Measurements from ENCODE around the gene NLGN4X.

Gene NLGN4X

GRCh38 chrX:6129195-6129594 lies 99.5 kb downstream of the NLGN4X start:
- Mint-ChIP-seq H3K4me3 (no peak overlapping the region), H3K27ac (no peak overlapping the region), H3K4me1 (ENCODE audit: low read depth in 2 of 2) (no peaks in the 10 kb centered on the region), H3K27me3 (no peaks in the 10 kb centered on the region), H3K9me3 (peaks cover 0 to 6% of the 10 kb centered on the region in 2 donors), H3K36me3 (ENCODE audit: insufficient read depth) (no peaks in the 10 kb centered on the region)
- DNase-seq (no peak), ATAC-seq (replicated peaks) (no peak)

GRCh38 chrX:6120329-6120728 lies 108.3 kb downstream of the NLGN4X start:
- no peak overlapping the region for H3K4me3 Mint-ChIP-seq
- no peak overlapping the region for H3K27ac Mint-ChIP-seq
- DNase-seq: no peak
- no peaks in the 10 kb centered on the region for H3K36me3 Mint-ChIP-seq (ENCODE audit: insufficient read depth)
- H3K4me1 Mint-ChIP-seq (ENCODE audit: low read depth in 2 of 2): no peaks in the 10 kb centered on the region
- peaks cover 6 to 13% of the 10 kb centered on the region in 2 donors for H3K9me3 Mint-ChIP-seq
- H3K27me3 Mint-ChIP-seq: no peaks in the 10 kb centered on the region
- ATAC-seq (replicated peaks): no peak

GRCh38 chrX:6095469-6095868 lies 133.2 kb downstream of the NLGN4X start:
- Mint-ChIP-seq H3K27ac (no peak overlapping the region), H3K4me1 (ENCODE audit: low read depth in 2 of 2) (no peaks in the 10 kb centered on the region)
- ATAC-seq (replicated peaks): no peak

GRCh38 chrX:6074532-6074931 lies 154.1 kb downstream of the NLGN4X start:
- Mint-ChIP-seq H3K4me3 (no peak overlapping the region), H3K4me1 (ENCODE audit: low read depth in 2 of 2) (no peaks in the 10 kb centered on the region), H3K27me3 (no peaks in the 10 kb centered on the region), H3K9me3 (peaks cover 12 to 25% of the 10 kb centered on the region in 2 donors), H3K27ac (no peak overlapping the region), H3K36me3 (ENCODE audit: insufficient read depth) (no peaks in the 10 kb centered on the region)
- DNase-seq (no peak), ATAC-seq (replicated peaks) (no peak)

More at GRCh38 chrX:6095469-6095868, 133.2 kb downstream of the NLGN4X start:
- Mint-ChIP-seq H3K27me3 (no peaks in the 10 kb centered on the region), H3K4me3 (no peak overlapping the region), H3K36me3 (ENCODE audit: insufficient read depth) (no peaks in the 10 kb centered on the region), H3K9me3 (no peaks in the 10 kb centered on the region)
- no peak for DNase-seq

- no peak for DNase-seq
- Mint-ChIP-seq H3K27me3 (no peaks in the 10 kb centered on the region), H3K27ac (no peak overlapping the region), H3K4me1 (ENCODE audit: low read depth in 2 of 2) (no peaks in the 10 kb centered on the region), H3K4me3 (no peak overlapping the region), H3K9me3 (peaks cover 15 to 25% of the 10 kb centered on the region in 2 donors), H3K36me3 (ENCODE audit: insufficient read depth) (no peaks in the 10 kb centered on the region)
- ATAC-seq (replicated peaks): no peak
Measured at GRCh38 chrX:6071731-6072130, 156.9 kb downstream of the NLGN4X start.

DNA sequence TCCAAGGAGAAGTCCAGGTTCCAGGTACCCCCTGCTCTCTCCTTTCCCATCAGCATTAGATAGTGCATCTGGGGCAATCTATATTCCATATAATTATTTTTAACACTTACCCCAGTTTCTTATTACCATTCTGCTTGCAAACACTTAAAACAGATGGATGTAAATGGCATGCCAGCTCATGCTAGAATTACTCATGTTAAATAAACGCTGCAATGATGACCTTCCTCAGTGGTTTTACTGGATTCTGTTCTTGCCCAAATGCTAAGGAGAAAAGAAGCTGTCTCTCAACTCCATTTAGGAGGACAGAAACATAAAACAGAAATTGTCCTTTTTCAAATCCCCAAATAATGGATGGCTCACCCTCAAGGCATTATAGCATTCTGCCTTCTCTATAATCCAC lies 161.1 kb downstream of the NLGN4X start:
- H3K9me3 Mint-ChIP-seq: peaks cover 6 to 8% of the 10 kb centered on the region in 2 donors
- no peaks in the 10 kb centered on the region for H3K27me3 Mint-ChIP-seq
- no peaks in the 10 kb centered on the region for H3K36me3 Mint-ChIP-seq (ENCODE audit: insufficient read depth)
- H3K4me3 Mint-ChIP-seq: no peak overlapping the region
- ATAC-seq (replicated peaks) (no peak), DNase-seq (no peak)
- H3K4me1 Mint-ChIP-seq (ENCODE audit: low read depth in 2 of 2): no peaks in the 10 kb centered on the region
- no peak overlapping the region for H3K27ac Mint-ChIP-seq

GRCh38 chrX:6053141-6053540 lies 175.5 kb downstream of the NLGN4X start:
- H3K27ac Mint-ChIP-seq: no peak overlapping the region
- peaks cover 0 to 1% of the 10 kb centered on the region in 2 donors for H3K9me3 Mint-ChIP-seq
- ATAC-seq (replicated peaks): no peak
- H3K4me1 Mint-ChIP-seq (ENCODE audit: low read depth in 2 of 2): no peaks in the 10 kb centered on the region
- H3K27me3 Mint-ChIP-seq: no peaks in the 10 kb centered on the region
- H3K36me3 Mint-ChIP-seq (ENCODE audit: insufficient read depth): no peaks in the 10 kb centered on the region
- no peak for DNase-seq
- no peak overlapping the region for H3K4me3 Mint-ChIP-seq

DNA sequence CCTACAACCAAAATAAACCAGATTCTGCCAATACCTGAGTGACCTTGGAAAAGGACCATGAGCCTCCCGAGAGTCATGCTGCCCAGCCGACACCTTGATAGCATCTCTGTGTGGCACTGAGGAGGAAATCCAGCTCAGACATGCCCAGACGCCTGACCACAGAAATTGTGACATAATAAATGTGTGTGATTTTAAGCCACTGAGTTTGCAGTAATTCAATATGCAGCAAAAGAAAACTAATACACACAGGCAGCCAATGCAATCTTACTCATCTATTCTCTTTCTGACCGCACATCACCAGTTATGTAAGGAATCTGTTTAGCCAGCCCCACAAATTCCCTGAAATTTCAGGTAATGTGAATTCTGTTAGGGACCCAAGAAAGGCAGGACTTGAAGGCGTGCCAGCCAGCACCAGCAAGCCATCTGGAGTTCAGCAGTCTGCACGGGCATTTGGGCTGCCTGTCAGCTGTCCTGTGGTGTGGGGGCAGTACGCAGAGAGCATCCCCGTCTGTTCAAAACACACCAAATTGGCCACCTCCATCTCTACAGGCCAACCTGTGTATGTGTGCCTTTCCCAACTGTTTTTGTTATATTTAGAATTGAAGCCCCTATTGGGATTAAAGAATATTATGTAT lies 176.4 kb downstream of the NLGN4X start:
- Mint-ChIP-seq H3K4me1 (ENCODE audit: low read depth in 2 of 2) (no peaks in the 10 kb centered on the region), H3K27ac (no peak overlapping the region), H3K27me3 (no peaks in the 10 kb centered on the region), H3K9me3 (peaks cover 0 to 1% of the 10 kb centered on the region in 2 donors), H3K4me3 (no peak overlapping the region), H3K36me3 (ENCODE audit: insufficient read depth) (no peaks in the 10 kb centered on the region)
- DNase-seq (no peak), ATAC-seq (replicated peaks) (no peak)

- H3K27ac Mint-ChIP-seq: no peak overlapping the region
- no peak for ATAC-seq (replicated peaks)
- H3K4me1 Mint-ChIP-seq (ENCODE audit: low read depth in 2 of 2): no peaks in the 10 kb centered on the region
- H3K36me3 Mint-ChIP-seq (ENCODE audit: insufficient read depth): no peaks in the 10 kb centered on the region
- H3K4me3 Mint-ChIP-seq: no peak overlapping the region
- H3K27me3 Mint-ChIP-seq: no peaks in the 10 kb centered on the region
- DNase-seq: no peak
- no peaks in the 10 kb centered on the region for H3K9me3 Mint-ChIP-seq
Measured at GRCh38 chrX:6049132-6049531, 179.5 kb downstream of the NLGN4X start.

DNA sequence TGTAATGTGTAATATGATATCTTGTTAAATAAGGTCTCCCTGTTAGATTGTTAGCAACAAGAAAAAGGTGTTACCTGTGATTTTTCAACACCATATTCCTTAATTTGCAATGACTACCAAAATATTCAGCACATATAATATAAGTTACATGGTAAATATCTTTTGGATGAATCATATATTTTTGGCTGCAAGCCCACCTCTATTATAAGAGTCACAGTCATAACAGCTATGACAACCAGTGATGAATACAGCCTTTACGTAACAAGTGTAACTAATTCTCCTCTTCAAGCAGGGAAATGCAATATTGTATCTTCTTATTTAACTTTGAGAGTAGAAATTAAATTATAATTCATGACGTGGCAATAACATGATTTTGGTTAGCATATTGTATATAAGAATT lies 187.0 kb downstream of the NLGN4X start:
- no peaks in the 10 kb centered on the region for H3K4me1 Mint-ChIP-seq (ENCODE audit: low read depth in 2 of 2)
- ATAC-seq (replicated peaks) (no peak), DNase-seq (no peak)
- no peaks in the 10 kb centered on the region for H3K9me3 Mint-ChIP-seq
- no peak overlapping the region for H3K27ac Mint-ChIP-seq
- no peaks in the 10 kb centered on the region for H3K36me3 Mint-ChIP-seq (ENCODE audit: insufficient read depth)
- H3K4me3 Mint-ChIP-seq: no peak overlapping the region
- no peaks in the 10 kb centered on the region for H3K27me3 Mint-ChIP-seq

- Mint-ChIP-seq H3K4me1 (ENCODE audit: low read depth in 2 of 2) (no peaks in the 10 kb centered on the region), H3K4me3 (no peak overlapping the region), H3K27ac (no peak overlapping the region), H3K9me3 (no peaks in the 10 kb centered on the region), H3K27me3 (no peaks in the 10 kb centered on the region), H3K36me3 (ENCODE audit: insufficient read depth) (no peaks in the 10 kb centered on the region)
- no peak for ATAC-seq (replicated peaks)
- DNase-seq: no peak
Measured at GRCh38 chrX:6029014-6029413, 199.7 kb downstream of the NLGN4X start.

- Mint-ChIP-seq H3K4me3 (no peak overlapping the region), H3K4me1 (ENCODE audit: low read depth in 2 of 2) (no peaks in the 10 kb centered on the region), H3K27ac (no peak overlapping the region), H3K27me3 (no peaks in the 10 kb centered on the region), H3K9me3 (no peaks in the 10 kb centered on the region), H3K36me3 (ENCODE audit: insufficient read depth) (no peaks in the 10 kb centered on the region)
- ATAC-seq (replicated peaks): no peak
- DNase-seq: no peak
Measured at GRCh38 chrX:6026980-6027379, 201.7 kb downstream of the NLGN4X start.

GRCh38 chrX:6026429-6026828 lies 202.2 kb downstream of the NLGN4X start:
- no peaks in the 10 kb centered on the region for H3K4me1 Mint-ChIP-seq (ENCODE audit: low read depth in 2 of 2)
- ATAC-seq (replicated peaks): no peak
- H3K4me3 Mint-ChIP-seq: no peak overlapping the region

DNA sequence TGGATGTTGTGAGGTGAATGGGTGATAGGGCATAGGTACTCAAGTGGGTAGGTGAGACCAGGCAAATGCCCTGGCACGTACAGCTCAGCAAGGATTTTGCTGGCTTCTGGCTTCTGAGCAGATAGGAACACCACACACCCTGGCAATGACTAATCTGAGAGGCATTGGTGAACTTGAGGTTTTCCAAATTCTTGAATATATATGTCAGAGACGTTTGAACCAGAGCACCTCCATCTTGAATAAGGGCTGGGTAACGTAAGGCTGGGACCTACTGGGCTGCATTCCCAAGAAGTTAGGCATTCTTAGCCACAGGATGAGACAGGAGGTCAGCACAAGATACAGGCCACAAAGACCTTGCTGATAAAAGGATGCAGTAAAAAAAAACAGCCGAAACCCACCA lies 204.5 kb downstream of the NLGN4X start:
- H3K27ac Mint-ChIP-seq: no peak overlapping the region
- H3K4me1 Mint-ChIP-seq (ENCODE audit: low read depth in 2 of 2): no peaks in the 10 kb centered on the region
- DNase-seq: no peak
- H3K27me3 Mint-ChIP-seq: no peaks in the 10 kb centered on the region
- H3K4me3 Mint-ChIP-seq: no peak overlapping the region
- H3K36me3 Mint-ChIP-seq (ENCODE audit: insufficient read depth): no peaks in the 10 kb centered on the region
- no peak for ATAC-seq (replicated peaks)
- H3K9me3 Mint-ChIP-seq: no peaks in the 10 kb centered on the region

More at GRCh38 chrX:6026429-6026828, 202.2 kb downstream of the NLGN4X start:
- Mint-ChIP-seq H3K36me3 (ENCODE audit: insufficient read depth) (no peaks in the 10 kb centered on the region), H3K9me3 (no peaks in the 10 kb centered on the region), H3K27ac (no peak overlapping the region), H3K27me3 (no peaks in the 10 kb centered on the region)
- no peak for DNase-seq
